WERI-Rb-1 (cell line): ENCODE measurements around the gene ADAMTSL2.

Source experiments
- DNase-seq: peaks from one replicate; pipeline ENCODE4 v3.0.0-alpha.2; 2020
- H3K27ac ChIP-seq: fragments of 250-450 bp; sonication (Bioruptor Pico); 2 replicates; pipeline ENCODE4 v1.5.1; 2020; ENCODE audit warnings: mild to moderate bottlenecking, moderate library complexity
- H3K27me3 ChIP-seq: fragments of 250-450 bp; sonication (Bioruptor Pico); 2 replicates; pipeline ENCODE4 v1.5.1; 2021; ENCODE audit warnings: mild to moderate bottlenecking, low read depth, moderate library complexity; ENCODE audit not compliant: insufficient read depth, severe bottlenecking
- H3K36me3 ChIP-seq: fragments of 250-450 bp; sonication (Bioruptor Pico); 2 replicates; pipeline ENCODE4 v1.5.1; 2020; ENCODE audit warnings: mild to moderate bottlenecking, moderate library complexity
- H3K4me3 ChIP-seq: 2 replicates; pipeline ENCODE4 v1.5.1; 2011; ENCODE audit warnings: low read depth, mild to moderate bottlenecking, control low read depth, low read length
- H3K9me3 ChIP-seq: fragments of 250-450 bp; sonication (Bioruptor Pico); 2 replicates; pipeline ENCODE4 v1.5.1; 2021; ENCODE audit warnings: mild to moderate bottlenecking, moderate library complexity; ENCODE audit not compliant: severe bottlenecking
- TF ChIP-seq, protein P1 (sequence below): IDR thresholded peaks from 2 replicates; pipeline ENCODE4 v1.5.1; 2011; ENCODE audit warnings: low read depth, mild to moderate bottlenecking, control low read depth, inconsistent platforms, low read length

The ADAMTSL2 gene

DNA sequence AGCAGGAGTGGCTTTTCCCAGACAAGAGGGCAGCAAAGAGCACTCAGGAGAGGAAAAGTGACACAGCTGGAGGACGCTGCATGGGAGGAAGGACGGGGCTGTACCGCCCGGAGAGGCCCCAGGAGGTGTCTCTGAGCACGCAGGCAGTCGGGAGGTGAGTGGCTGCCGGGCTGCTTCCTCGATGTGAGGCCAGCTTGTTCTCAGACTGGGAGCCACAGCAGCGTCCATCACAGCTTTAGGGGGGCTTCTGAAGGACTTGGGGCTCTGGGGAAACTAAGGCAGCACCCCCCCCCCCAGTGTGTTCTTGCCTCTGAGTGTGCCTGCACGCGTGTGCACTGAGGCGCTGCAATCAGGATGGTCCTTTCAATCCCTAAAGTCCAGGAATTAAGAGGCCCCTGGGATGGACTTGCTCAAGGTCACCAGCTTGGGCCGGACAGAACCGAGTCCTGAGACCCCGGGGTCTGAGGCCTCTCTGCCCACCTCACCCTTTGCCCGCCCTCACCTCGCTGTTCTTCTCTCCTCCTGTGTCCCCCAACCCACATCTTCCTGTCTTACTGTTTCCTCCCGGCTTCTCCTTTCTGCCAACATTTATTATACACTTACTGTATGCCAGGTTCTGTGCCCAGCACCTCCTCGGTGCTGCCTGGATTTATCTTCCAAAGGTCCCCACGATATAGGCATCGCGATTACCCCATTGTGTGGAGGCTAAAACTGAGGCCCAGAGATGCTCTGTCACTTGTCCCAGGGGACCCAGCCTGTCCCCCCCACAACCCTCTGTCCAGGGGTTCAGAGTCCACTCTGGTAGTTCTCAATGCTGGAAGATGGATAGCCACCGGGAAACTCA, 41.7 kb downstream of the ADAMTSL2 start:
- no peak for DNase-seq
- Histone ChIP-seq H3K27me3 (no peaks in the 10 kb centered on the region), H3K9me3 (no peaks in the 10 kb centered on the region), H3K36me3 (no peaks in the 10 kb centered on the region), H3K27ac (no peak overlapping the region), H3K4me3 (no peak overlapping the region)
- TF ChIP-seq, protein P1, sequence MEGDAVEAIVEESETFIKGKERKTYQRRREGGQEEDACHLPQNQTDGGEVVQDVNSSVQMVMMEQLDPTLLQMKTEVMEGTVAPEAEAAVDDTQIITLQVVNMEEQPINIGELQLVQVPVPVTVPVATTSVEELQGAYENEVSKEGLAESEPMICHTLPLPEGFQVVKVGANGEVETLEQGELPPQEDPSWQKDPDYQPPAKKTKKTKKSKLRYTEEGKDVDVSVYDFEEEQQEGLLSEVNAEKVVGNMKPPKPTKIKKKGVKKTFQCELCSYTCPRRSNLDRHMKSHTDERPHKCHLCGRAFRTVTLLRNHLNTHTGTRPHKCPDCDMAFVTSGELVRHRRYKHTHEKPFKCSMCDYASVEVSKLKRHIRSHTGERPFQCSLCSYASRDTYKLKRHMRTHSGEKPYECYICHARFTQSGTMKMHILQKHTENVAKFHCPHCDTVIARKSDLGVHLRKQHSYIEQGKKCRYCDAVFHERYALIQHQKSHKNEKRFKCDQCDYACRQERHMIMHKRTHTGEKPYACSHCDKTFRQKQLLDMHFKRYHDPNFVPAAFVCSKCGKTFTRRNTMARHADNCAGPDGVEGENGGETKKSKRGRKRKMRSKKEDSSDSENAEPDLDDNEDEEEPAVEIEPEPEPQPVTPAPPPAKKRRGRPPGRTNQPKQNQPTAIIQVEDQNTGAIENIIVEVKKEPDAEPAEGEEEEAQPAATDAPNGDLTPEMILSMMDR, result no peak

- no peaks in the 10 kb centered on the region for H3K27me3 ChIP-seq
- H3K9me3 ChIP-seq, result no peaks in the 10 kb centered on the region
- TF ChIP-seq, protein P1, result no peak
- no peak overlapping the region for H3K4me3 ChIP-seq
- no peak overlapping the region for H3K27ac ChIP-seq
- no peaks in the 10 kb centered on the region for H3K36me3 ChIP-seq
- DNase-seq, result no peak
Measured at GRCh38 chr9:133576875-133577736, 42.6 kb downstream of the ADAMTSL2 start.

DNA sequence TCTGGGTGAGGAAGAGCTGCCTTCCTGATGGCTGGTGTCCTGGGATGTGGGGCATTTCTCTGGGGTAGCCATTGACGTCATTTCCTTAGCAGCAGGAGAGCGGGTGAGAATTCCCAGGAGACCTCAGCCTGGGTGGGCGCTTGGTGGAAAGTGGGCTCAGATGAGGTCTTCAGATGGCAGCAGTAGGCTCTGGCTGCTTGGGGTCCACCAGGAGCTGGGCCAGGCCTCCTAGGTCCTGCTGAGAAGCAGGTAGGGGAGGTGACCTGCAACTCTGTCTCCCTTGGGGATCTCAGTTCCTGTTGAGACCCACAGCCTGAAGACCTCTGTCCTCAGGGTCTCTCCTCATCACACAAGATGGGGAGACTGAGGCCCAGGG, 43.2 kb downstream of the ADAMTSL2 start:
- Histone ChIP-seq H3K9me3 (no peaks in the 10 kb centered on the region), H3K27me3 (no peaks in the 10 kb centered on the region), H3K4me3 (no peak overlapping the region), H3K36me3 (no peaks in the 10 kb centered on the region), H3K27ac (no peak overlapping the region)
- no peak for DNase-seq
- TF ChIP-seq, protein P1, result no peak

DNA sequence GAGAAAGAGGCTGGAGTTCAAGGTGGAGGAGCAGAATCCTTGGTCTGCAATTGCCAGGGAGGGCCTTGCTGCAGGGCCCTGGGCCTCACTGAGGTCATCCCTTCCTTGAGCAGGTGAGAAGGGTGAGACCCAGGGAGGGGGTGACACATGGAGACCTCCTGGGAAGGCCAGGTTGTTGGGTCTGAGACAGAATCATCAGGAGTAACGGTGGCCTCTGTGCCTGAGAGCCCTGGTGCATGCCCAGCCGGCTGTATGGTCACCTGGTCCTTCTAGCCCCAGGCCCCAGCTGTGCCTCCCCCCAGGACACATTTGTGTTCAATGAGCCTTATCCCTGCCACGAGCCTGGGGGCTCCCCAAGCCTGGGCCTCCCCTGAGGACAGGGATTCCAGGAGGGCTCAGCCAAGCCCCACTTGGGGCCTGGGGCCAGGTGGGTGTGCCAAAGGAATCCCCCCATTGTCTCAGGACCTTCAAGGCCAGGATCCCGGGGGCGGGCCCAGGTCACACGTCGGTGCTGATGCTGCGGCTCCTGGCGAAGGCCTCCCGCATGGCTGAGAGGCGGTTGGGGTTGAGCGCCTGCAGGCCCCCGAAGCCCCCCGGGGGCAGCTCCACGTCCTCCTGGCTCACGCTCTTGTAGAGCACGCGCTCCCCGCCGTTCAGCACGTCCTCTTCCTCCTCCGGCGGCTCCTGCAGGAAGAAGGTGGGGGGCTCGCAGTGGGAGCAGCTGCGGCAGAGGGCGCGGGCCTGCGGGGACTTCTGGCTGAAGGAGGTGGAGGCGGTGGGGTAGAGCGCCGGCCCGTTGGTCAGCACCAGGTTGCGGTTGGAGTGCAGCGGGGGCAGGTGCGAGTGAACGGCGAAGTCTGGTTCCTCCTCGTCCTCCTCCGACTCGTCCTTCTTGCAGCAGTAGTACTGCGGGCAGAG, 44.3 kb downstream of the ADAMTSL2 start:
- TF ChIP-seq, protein P1, result no peak
- no peak for DNase-seq
- no peaks in the 10 kb centered on the region for H3K36me3 ChIP-seq
- no peak overlapping the region for H3K4me3 ChIP-seq
- H3K27me3 ChIP-seq, result no peaks in the 10 kb centered on the region
- H3K27ac ChIP-seq, result no peak overlapping the region
- H3K9me3 ChIP-seq, result no peaks in the 10 kb centered on the region

GRCh38 chr9:133579601-133580418, 45.3 kb downstream of the ADAMTSL2 start:
- Histone ChIP-seq H3K27me3 (no peaks in the 10 kb centered on the region), H3K36me3 (no peaks in the 10 kb centered on the region), H3K4me3 (no peak overlapping the region), H3K27ac (no peak overlapping the region), H3K9me3 (no peaks in the 10 kb centered on the region)
- TF ChIP-seq, protein P1, result no peak
- no peak for DNase-seq
